ENCODE measurements around the gene EP400.
A peak's percentile ranks its signal among the peaks of the same experiment; 100 is the strongest.

The EP400 gene

DNA sequence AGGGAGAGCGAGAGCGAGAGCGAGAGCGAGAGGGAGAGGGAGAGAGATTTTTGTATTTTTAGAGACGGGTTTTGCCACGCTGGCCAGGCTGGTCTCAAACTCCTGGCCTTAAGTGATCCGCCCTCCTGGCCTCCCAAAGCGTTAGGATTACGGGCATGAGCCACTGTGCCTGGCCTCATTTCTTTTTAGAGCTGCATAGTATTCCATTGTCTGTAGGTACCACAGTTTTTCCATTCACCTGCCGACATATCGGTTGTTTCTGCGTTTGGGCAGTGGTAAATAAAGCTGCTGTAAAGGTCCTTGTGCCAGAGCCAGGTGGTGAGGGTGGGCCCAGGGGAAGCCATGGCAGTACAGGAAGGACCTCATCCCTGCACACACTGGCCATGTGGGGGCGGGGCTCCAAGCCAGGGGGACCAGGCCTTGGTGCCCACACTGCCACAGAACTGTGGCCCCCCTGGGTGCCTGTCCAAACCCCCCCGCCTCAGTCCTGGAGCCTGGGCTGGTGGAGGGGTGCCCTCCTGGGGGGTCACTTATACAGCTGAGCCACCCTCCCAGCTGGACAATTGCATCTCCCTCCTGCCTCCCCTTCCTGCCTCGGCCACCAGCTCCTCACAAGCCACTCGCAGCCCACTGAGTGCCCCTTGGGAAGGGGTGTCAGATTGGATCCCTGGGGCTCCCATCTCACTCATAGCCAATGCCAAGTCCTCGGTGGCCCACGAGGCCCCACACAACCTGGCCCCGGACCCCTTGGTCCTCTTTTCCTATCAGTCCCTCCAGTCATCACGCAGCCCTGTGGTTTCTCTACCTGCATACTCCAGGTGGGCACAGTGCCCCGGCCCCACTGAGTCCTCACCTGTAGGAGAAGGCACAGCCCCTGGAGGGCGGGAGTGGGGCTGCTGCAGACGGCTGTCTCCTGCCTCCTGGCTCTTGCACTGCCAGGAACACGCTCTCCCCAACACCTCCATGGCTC is 22.3 kb upstream of the EP400 start:
- DNase-seq: no peak

DNA sequence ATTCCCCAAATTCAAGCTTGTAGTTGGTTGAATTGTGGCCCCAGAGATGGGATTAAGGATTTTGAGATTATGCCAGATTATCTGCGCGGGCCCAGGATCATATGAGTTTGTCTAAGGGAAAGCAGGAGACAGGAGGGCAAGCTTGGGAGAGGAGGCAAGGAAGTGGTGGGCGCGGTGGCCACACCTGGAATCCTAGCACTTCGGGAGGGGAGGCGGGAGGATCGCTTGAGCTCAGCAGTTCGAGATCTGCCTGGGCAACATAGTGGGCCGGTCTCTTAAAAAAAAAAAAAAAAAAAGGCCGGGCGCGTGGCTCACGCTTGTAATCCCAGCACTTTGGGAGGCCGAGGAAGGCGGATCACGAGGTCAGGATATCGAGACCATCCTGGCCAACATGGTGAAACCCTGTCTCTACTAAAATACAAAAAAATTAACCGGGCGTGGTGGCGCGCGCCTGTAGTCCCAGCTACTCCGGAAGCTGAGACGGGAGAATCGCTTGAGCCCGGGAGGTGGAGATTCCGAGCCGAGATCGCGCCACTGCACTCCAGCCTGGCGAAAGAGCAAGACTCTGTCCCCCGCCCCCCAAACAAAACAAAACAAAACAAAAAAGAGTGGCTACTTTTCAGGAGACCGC is 21.5 kb upstream of the EP400 start:
- no peak for DNase-seq

DNA sequence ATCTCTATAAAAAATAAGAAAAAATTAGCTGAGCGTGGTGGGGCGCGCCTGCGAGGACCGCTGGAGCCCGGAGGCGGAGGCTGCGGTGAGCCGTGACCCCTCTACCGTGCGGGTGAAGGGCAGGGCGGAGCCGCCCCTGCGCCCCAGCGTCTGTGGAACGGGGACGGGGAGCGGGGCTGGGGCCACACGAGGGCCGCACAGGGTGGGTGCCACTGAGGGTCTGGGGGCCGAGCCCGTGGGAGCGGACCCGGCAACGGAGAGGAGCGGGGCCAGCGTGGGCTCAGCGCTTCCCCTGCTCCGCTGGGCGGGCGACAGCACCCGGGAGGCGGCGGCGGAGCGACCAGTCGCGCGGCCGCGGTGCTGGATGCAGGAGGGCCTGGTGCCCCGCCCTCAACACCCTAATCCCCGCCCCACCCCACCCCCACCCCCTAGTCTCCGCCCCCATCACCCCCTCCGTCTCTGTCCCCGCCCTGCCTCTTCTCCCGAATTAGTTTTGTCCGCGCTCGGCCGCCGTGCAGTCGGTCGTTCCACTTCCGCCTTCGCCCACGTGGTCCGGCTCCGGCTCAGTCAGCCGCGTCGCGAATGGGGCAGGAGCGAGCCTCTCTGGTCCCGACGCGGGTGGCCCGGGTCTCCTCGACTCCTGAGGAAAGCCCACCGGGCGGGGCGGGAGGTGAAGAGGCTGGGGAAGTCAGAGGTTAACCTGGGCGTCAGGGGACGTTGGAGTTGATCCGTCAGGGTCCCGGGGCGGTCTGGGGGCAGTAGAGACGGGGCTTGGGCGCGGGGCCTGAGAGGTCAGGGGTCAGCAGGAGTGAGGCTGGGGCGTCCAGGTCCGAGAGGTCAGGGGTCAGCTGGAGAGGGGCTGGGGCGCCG is 20.8 kb upstream of the EP400 start, which contains the start of gene PUS1:
PUS1 (plus strand) TSS at position 566 of the 870 bp plus-strand sequence. CDS start 447 bp downstream, outside the sequence.
- peak; percentile 96 for DNase-seq

DNA sequence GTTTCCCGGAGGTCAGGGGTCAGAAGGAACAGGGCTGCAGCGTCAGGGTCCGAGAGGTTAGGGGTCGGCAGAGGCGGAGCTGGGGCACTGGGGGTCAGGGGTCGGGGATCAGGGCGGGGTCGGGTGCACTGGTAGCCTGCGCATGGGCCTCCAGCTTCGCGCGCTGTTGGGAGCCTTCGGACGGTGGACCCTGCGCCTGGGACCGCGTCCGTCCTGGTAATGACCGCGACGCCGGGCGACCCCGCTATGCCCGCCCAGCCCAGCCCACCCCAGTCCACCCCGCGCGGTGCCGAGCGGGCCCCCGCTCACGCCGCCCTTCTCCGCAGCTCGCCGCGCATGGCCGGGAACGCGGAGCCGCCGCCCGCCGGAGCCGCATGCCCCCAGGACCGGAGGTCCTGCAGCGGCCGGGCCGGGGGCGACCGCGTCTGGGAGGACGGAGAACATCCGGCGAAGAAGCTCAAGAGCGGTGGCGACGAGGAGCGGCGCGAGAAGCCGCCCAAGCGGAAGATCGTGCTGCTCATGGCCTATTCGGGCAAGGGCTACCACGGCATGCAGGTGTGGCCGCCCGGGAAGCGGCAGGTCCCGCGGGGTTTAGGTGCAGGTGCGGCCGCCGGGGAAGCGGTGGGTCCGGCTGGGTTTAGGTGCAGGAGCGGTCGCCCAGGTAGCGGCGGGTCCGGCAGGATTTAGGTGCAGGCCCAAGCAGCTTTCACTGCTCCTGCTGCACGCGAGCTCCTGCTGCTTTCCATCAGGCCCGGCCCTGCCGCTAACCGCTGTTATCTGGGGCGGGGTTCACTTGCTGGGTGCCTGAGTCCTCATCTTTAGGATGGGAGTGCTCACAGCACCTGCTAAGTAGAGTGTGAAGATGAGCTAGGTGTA is 19.9 kb upstream of the EP400 start:
- DNase-seq: no peak

DNA sequence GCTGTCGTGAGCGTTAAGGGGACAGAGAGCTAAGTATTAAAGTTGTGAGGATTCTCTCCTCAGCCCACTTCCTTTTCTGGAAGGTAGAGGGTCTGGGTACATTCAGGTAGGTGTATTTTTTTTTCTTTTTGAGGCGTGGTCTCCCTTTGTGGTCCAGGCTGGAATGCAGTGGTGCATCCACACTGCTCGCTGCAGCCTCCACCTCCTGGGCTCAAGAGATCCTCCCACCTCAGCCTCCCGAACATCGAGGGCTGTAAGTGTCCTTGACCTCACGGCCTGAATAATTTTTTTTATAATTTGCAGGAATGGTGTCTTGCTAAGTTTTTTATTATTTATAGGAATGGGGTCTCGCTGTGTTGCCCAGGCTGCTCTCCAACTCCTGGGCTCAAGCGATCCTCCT is 19.2 kb upstream of the EP400 start:
- no peak for DNase-seq

DNA sequence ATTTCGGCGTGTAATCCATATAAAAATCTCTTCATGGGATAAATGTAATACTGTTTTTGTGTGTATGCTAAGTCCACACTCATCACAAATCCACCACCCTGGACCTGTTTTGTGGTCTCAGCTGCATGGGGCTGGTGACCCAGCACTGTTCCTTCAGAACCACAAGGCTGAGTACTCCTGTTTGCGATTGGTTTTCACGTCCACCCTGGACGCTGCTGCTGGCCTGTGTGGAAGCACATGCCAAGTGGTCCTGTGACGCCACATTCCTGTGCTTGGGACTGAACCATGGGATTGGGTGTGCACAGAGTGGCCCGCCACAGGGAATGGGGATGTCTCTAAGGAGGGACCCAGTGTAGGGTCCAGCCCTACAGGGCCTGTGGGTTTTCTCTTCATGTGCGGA is 16.4 kb upstream of the EP400 start:
- DNase-seq: no peak

DNA sequence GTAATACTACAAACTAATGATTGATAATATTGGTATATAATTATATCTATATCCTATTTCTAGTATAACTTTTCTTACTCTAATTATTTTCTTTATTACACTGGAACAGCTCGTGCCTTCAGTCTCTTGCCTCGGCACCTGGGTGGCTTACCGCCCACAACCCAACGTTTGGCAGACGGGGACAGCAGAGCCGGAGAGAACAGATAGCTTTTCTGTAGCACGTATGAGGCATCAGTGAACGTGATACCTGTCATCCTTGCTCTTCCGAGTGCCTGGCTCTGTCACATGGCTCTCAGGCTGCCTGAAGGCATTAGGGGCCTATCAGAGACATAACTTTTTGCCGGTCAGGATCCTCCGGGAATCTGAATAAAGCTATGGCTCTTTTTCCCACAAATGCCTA is 15.2 kb upstream of the EP400 start:
- no peak for DNase-seq

DNA sequence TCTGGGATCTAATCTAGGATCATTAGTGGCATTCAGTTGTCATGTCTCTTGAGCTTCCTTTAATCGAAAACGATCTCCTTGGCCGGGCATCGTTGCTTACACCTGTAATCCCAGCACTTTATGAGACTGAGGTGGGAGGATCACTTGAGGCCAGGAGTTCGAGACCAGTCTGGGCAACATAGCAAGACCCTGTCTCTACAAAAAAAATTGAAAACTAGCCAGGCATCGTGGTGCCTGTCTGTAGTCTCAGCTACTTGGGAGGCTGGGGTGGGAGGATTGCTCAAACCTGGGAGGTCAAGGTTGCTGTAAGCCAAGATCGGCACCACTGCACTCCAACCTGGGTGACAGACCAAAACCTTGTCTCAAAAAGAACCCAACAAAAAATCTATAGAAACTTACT is 11.7 kb upstream of the EP400 start:
- DNase-seq: no peak

DNA sequence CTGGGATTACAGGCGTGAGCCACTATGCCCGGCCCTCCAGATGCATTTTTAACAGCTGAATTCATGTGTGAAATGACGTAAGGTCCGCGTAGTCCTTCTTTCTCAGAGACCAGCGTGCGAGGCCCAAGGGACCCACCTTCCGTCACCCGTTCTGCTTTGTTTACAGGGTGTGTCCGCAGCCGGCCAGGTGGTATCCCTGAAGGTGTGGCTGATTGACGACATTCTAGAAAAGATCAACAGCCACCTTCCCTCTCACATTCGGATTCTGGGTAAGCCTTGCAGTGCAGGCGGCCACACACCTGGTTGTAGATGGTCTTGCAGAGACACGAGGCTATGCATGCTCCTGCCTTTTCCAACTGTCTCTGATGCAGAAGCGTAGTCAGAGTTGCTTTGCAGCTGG is 10.7 kb upstream of the EP400 start:
- no peak for DNase-seq

DNA sequence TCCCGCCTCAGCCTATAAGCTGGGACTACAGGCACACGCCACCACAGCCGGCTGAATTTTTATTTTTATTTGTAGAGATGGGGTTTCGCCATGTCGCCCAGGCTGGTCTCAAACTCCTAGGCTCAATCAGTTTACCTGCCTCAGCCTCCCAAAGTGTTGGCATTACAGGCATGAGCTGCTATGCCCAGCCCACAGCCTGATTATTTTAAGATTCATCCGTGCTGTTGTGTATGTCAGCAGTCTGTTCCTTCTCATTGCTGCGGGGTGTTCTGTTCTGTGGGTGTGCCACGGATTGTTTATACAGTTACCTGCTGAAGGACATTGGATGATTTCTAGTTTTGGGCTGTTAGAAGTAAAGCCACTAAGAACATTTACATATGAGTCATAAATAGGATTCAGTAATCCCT is 9.6 kb upstream of the EP400 start:
- DNase-seq: no peak

DNA sequence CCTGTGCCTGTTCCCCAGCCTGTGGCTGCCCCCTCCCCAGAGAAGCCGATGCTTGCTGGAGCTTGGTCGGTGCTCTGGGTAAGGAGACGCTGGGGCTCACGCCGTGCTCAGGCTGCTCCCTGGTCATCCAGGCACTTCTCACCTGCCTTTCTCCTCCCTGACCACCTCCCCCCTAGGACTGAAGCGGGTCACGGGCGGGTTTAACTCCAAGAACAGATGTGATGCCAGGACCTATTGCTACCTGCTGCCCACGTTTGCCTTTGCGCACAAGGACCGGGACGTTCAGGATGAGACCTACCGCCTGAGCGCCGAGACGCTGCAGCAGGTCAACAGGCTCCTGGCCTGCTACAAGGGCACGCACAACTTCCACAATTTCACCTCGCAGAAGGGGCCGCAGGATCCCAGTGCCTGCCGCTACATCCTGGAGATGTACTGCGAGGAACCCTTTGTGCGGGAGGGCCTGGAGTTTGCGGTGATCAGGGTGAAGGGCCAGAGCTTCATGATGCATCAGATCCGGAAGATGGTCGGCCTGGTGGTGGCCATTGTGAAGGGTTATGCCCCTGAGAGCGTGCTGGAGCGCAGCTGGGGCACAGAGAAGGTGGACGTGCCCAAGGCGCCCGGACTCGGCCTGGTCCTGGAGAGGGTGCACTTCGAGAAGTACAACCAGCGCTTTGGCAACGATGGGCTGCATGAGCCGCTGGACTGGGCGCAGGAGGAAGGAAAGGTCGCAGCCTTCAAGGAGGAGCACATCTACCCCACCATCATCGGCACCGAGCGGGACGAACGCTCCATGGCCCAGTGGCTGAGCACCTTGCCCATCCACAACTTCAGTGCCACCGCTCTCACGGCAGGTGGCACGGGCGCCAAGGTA is 8.4 kb upstream of the EP400 start:
- no peak for DNase-seq

DNA sequence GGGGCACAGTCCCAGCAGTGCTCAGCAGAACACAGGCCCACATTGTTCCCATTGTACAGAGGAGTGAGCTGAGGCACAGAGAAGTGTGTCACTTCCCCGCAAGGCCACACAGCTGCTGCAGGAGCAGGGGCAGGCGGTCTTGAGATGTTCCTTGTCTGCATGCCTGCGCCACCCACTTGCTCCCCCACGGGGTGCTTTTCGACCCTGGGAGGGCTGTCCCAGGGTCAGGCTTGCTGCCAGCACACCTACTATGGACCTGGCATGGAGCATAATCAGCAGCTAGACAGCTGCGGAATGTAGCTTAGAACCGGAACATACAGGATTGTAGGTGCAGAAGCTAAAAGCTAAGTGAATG is 7.8 kb upstream of the EP400 start:
- DNase-seq: no peak

DNA sequence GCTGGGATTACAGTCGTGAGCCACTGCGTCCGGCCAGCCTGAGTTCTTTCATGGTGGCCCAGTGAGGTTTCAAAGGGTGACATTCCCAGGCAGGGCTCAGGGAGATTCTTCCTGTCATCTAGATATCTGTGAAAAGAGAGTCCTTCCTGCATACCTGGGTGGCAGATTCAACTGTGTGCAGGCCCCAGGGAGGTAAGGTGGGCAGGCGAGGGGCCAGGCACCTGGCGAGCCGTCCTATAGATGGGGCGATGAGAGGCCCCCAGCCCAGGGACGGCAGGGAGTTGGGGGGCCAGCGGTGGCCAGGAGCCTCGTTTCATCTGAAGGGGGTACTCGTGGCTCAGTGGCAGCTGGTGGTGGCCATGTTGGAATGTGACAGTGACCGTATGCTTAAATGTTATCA is 7.1 kb upstream of the EP400 start:
- DNase-seq: no peak

DNA sequence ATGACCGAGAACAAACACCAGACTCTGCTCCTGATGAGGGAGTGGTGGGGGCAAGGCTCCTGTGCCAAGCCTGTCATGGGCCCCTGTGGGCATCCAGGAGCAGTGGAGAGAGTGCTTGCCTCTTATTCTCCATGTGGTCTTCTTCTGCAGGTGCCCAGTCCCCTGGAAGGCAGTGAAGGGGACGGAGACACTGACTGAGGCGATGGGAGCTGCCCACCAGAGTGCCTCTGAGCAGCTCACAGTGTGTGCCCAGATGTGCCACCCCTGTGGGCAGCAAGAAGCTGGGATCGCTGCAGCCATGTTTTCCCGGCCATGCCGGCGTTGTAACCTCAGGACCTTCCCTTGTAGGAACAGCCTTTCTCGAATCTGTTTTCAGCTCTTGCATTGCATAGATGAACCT is 6.4 kb upstream of the EP400 start:
- DNase-seq: no peak

DNA sequence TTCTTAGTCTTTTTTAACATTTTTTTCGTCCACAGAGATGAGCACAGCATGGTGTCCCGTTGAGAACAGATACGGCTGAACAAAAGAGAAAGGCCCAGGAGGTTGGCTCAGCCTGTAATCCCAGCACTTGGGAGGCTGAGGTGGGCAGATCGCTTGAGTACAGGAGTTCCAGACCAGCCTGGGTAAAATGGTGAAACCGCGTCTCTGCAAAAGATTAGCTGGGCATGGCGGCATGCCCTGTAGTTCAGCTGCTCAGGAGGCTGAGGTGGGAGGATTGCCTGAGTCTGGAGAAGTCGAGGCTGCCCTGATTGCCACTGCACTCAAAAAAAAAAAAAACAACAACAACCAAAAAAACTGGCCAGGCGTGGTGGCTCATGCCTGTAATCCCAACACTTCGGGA is 5.9 kb upstream of the EP400 start:
- no peak for DNase-seq

DNA sequence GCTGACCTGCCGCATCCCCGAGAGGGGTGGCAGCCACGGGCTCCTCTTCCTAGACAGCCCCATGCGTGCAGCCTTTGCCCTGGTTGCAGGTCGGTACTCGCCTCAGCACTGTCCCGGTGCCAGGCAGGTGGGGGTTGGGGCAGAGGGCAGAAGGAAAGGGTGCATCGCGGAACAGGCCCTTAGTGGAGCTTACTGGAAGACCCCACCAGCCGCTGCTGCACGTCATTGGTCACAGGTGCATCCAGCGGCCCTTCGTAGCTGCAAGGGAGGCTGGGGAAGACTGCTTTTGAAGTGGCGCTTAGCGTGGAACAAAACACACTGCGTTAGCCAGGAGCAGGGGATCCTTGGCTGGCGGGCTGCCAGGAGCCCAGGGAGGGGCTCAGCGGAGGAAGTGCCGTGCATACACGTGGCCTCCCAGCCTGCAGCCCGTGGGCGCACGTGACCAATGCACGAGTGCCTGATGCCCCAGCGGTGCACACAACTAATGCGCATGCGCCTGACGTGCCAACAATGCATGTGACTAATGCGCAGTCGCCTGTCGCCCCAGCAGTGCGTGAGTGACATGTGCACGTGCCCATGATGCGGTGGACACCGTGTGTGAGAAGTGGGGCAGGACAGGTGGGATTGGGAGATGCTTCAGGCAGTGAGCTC is 5.0 kb upstream of the EP400 start:
- DNase-seq: no peak

DNA sequence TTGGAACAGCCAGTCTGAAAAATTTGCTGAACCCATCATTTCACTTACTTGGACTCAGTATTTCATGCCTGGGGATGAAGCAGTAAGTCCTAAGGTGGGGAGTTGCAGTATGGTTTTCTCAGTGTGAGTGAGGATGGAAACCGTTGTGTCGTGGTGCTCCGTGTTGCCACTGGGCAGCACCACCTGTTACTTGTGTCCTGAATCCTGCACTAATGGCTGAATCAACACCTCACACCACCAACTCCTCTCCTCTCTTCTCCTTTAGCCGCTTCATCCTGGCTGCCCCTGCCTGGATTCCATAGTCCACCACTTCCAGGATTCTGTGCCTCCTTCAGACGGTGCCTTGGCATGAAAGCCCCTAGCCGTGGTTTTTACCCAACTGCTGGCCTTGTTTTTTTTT is 3.0 kb upstream of the EP400 start:
- no peak for DNase-seq

DNA sequence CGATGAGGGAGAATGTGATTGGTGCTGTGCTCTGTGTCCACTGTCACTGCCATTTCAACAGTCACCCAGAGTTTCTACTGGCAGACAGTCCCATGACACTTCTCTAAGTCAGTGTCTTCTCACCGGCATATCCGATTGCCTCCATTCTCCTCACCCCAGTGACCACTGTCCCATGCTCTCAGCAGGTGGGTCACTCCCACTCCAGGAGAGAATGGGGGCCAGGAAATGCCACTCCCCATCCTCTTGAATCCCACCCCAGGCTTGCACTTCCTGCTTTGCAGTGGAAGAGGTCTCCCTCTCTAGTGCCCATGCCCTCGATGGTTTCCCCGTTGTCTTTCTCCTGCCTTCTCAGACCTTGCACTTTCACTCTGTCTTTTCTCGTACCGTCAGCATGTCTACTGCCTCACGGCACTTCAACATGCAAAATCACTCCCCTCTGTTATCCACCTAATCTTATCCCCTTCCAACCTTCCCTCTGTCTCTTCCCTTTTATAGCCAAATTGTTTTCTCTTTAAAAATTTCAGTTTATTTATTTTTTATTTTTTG is 2.2 kb upstream of the EP400 start:
- no peak for DNase-seq

DNA sequence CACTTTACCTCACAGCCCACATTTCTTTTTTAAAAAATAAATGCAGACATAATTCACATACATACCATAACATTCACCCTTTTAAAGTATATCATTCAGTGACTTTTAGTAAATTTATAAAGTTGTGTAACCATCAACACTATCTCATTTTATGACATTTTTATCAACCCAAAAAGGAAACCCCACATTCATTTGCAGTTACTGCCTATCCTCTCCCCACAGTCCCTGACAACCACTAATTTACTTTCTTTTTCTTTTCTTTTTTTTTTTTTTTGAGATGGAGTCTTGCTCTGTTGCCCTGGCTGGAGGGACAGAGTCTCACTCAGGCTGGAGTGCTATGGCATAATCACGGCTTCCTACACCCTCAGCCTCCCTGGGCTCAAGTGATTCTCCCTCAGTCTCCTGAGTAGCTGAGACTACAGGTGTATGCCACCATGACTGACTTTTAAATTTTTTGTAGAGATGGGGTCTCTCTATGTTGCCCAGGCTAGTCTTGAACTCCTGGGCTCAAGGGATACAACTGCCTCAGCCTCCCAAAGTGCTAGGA is 1.5 kb upstream of the EP400 start:
- DNase-seq: no peak

Measured in right hindlimb (tissue), 1 donor.